ENCODE data around the gene ZNF331.

GRCh38 chr19:53600217-53600616 lies 62.3 kb downstream of the ZNF331 start:
- TF ChIP-seq CTCF (conservative IDR thresholded peaks at IDR 0.05; ENCODE audit: low read depth, low read length), result no peak
- TF ChIP-seq EZH2 (IDR thresholded peaks at IDR 0.05; ENCODE audit: low read length, unreplicated experiment), result no peak
